ENCODE measurements around the gene FUCA2. TPM values are rescaled to one million over a fixed set of nuclear protein-coding genes. Genes with fewer than 3 reads are reported as not detected.
"Not testable (repeated sequence)": the region's sequence is repeated elsewhere in the genome, so short reads cannot be mapped to it uniquely, and the experiment has no call there.

FUCA2 gene
- total RNA-seq, 1 donor from 2014 or later, result 20.1 TPM

- ATAC-seq, result no peak
Observed at GRCh38 chr6:143535189-143535614, 23.7 kb upstream of the FUCA2 start.

GRCh38 chr6:143531720-143532499, 20.4 kb upstream of the FUCA2 start:
- no peak for ATAC-seq

- ATAC-seq, result no peak
Observed at GRCh38 chr6:143529095-143529494, 17.6 kb upstream of the FUCA2 start.

- no peak for ATAC-seq
Observed at GRCh38 chr6:143528164-143528811, 16.8 kb upstream of the FUCA2 start.

- no peak for ATAC-seq
Observed at GRCh38 chr6:143527677-143528076, 16.2 kb upstream of the FUCA2 start.

GRCh38 chr6:143525356-143525755, 13.8 kb upstream of the FUCA2 start:
- ATAC-seq, result no peak

- ATAC-seq, result no peak
Observed at GRCh38 chr6:143522039-143522600, 10.6 kb upstream of the FUCA2 start.

GRCh38 chr6:143517447-143517773, 5.9 kb upstream of the FUCA2 start:
- no peak for ATAC-seq

GRCh38 chr6:143516690-143517446, 5.3 kb upstream of the FUCA2 start:
- ATAC-seq, result no peak

- ATAC-seq, result no peak
Observed at GRCh38 chr6:143515766-143516355, 4.3 kb upstream of the FUCA2 start.

- no peak for ATAC-seq
Observed at GRCh38 chr6:143515061-143515760, 3.7 kb upstream of the FUCA2 start.

- no peak for ATAC-seq
Observed at GRCh38 chr6:143513410-143513809, 1.9 kb upstream of the FUCA2 start.

- ATAC-seq, result not testable (repeated sequence)
Observed at GRCh38 chr6:143510326-143510725, 1.2 kb downstream of the FUCA2 start.

- ATAC-seq, result no peak
Observed at GRCh38 chr6:143507358-143508145, 4.0 kb downstream of the FUCA2 start.

- ATAC-seq, result no peak
Observed at GRCh38 chr6:143506620-143507019, 4.9 kb downstream of the FUCA2 start.

GRCh38 chr6:143506199-143506598, 5.3 kb downstream of the FUCA2 start:
- no peak for ATAC-seq

- no peak for ATAC-seq
Observed at GRCh38 chr6:143505537-143505936, 6.0 kb downstream of the FUCA2 start.

GRCh38 chr6:143505111-143505510, 6.4 kb downstream of the FUCA2 start:
- ATAC-seq, result no peak

GRCh38 chr6:143504369-143504768, 7.2 kb downstream of the FUCA2 start:
- ATAC-seq, result no peak

- no peak for ATAC-seq
Observed at GRCh38 chr6:143501851-143502250, 9.7 kb downstream of the FUCA2 start.

- ATAC-seq, result no peak
Observed at GRCh38 chr6:143498428-143498827, 13.1 kb downstream of the FUCA2 start.

Data from esophagus mucosa (tissue), 1 donor.